Measurements from ENCODE around the gene CTXN1.

The CTXN1 gene

DNA sequence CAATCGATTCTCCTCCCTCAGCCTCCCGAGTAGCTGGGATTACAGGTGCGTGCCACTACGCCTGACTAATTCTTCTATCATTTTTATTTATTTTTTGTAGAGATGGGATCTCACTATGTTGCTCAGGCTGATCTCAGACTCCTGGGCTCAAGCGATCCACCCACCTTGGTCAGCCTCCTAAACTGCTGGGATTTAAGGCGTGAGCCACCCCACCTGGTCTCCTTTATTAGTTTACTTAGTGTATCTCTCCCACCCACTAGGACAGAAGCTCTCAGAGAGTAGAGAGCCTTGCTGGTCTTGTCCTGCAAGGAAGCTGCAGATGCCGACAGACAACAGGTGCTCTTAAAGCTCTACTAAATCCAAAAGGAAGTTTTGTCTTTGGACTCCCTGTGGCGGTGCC, 40.1 kb downstream of the CTXN1 start:
- Histone ChIP-seq H3K36me3 (ENCODE audit: insufficient read depth, low read length) (no peaks in the 10 kb centered on the region), H3K9me2 (replicated peaks; ENCODE audit: low read depth, low read length) (no peaks in the 10 kb centered on the region), H3K27me3 (ENCODE audit: insufficient read depth, low read length, poor library complexity, severe bottlenecking) (no peaks in the 10 kb centered on the region), H3K79me2 (ENCODE audit: insufficient read depth, low read length) (no peaks in the 10 kb centered on the region), H3K9me3 (ENCODE audit: insufficient read depth, low read depth, low read length) (no peaks in the 10 kb centered on the region), H3K4me2 (ENCODE audit: low read depth, low read length, poor library complexity, severe bottlenecking) (no peak overlapping the region), H4K20me1 (ENCODE audit: insufficient read depth, low read length, poor library complexity, severe bottlenecking) (no peaks in the 10 kb centered on the region), H3F3A (ENCODE audit: low read depth) (no peaks in the 10 kb centered on the region), H3K9ac (ENCODE audit: low read depth, low read length, poor library complexity, severe bottlenecking) (no peak overlapping the region), H3K4me1 (ENCODE audit: insufficient read depth, low read length, poor library complexity, severe bottlenecking) (no peaks in the 10 kb centered on the region), H2AFZ (ENCODE audit: low read length) (no peak overlapping the region), H3K4me3 (ENCODE audit: low read length, poor library complexity, severe bottlenecking) (no peak overlapping the region)
- TF ChIP-seq, protein P1, sequence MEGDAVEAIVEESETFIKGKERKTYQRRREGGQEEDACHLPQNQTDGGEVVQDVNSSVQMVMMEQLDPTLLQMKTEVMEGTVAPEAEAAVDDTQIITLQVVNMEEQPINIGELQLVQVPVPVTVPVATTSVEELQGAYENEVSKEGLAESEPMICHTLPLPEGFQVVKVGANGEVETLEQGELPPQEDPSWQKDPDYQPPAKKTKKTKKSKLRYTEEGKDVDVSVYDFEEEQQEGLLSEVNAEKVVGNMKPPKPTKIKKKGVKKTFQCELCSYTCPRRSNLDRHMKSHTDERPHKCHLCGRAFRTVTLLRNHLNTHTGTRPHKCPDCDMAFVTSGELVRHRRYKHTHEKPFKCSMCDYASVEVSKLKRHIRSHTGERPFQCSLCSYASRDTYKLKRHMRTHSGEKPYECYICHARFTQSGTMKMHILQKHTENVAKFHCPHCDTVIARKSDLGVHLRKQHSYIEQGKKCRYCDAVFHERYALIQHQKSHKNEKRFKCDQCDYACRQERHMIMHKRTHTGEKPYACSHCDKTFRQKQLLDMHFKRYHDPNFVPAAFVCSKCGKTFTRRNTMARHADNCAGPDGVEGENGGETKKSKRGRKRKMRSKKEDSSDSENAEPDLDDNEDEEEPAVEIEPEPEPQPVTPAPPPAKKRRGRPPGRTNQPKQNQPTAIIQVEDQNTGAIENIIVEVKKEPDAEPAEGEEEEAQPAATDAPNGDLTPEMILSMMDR (conservative IDR thresholded peaks at IDR 0.05; ENCODE audit: low read length) = no peak
- TF ChIP-seq EZH2phosphoT487 (IDR thresholded peaks at IDR 0.05; ENCODE audit: borderline replicate concordance) = no peak

DNA sequence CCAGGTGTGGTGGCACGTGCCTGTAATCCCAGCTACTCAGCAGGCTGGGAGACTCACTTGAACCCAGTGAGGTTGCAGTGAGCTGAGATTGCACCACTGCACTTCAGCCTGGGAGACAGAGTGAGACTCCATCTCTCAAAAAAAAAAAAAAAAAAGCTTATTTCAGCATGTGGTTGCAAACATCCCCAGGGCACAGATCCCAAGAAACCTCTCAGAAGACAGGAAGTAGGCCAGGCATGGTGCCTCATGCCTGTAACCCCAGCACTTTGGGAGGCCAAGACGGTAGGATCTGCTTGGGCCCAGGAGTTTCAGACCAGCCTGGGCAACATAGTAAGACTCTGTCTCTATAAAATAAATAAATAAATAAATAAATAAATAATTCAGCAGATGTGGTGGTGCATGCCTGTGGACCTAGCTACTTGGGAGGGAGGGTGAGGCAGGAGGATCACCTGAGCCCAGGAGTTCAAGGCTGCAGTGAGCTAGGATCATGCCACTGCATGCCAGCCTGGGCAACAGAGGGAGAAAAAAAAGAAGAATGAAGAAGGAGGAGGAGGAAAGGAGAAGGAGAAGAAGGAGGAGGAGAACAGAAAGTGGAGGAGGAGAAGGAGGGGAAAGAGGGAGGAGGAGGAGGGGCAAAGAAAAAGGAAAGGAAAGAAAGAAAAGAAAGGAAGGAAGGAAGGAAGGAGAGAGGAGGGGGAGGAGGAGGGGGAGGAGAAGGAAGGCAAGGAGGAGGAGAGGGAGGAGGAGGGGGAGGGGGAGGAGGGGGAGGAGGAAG, 42.0 kb downstream of the CTXN1 start:
- no peaks in the 10 kb centered on the region for H3K4me1 ChIP-seq (ENCODE audit: insufficient read depth, low read length, poor library complexity, severe bottlenecking)
- H3K4me3 ChIP-seq (ENCODE audit: low read length, poor library complexity, severe bottlenecking) = no peak overlapping the region
- H3K36me3 ChIP-seq (ENCODE audit: insufficient read depth, low read length) = no peaks in the 10 kb centered on the region
- H3K4me2 ChIP-seq (ENCODE audit: low read depth, low read length, poor library complexity, severe bottlenecking) = no peak overlapping the region
- H2AFZ ChIP-seq (ENCODE audit: low read length) = no peak overlapping the region
- H3K27me3 ChIP-seq (ENCODE audit: insufficient read depth, low read length, poor library complexity, severe bottlenecking) = no peaks in the 10 kb centered on the region
- TF ChIP-seq EZH2phosphoT487 (IDR thresholded peaks at IDR 0.05; ENCODE audit: borderline replicate concordance) = no peak
- TF ChIP-seq, protein P1 (conservative IDR thresholded peaks at IDR 0.05; ENCODE audit: low read length) = no peak
- no peaks in the 10 kb centered on the region for H4K20me1 ChIP-seq (ENCODE audit: insufficient read depth, low read length, poor library complexity, severe bottlenecking)
- H3K9me2 ChIP-seq (replicated peaks; ENCODE audit: low read depth, low read length) = no peaks in the 10 kb centered on the region
- H3K9me3 ChIP-seq (ENCODE audit: insufficient read depth, low read depth, low read length) = no peaks in the 10 kb centered on the region
- no peaks in the 10 kb centered on the region for H3F3A ChIP-seq (ENCODE audit: low read depth)
- no peaks in the 10 kb centered on the region for H3K79me2 ChIP-seq (ENCODE audit: insufficient read depth, low read length)
- H3K9ac ChIP-seq (ENCODE audit: low read depth, low read length, poor library complexity, severe bottlenecking) = no peak overlapping the region

DNA sequence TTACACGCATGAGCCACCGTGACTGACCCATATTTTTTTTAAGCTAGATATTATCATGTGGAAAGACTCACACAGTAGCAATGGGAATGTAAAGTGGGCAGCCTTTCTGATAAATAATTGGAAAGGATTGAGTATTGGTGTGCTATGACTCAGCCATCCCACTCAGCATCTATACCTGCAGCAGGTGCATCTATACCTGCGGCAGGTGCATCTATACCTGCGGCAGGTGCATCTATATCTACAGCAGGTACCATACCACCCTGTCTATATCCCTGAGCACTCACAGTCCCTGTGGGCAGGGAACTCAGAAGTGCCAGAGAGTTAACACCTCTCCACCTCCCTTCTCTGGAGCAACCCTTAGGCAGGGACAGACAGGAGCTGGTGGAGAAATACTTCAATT, 42.8 kb downstream of the CTXN1 start:
- H3K4me1 ChIP-seq (ENCODE audit: insufficient read depth, low read length, poor library complexity, severe bottlenecking) = no peaks in the 10 kb centered on the region
- no peak overlapping the region for H3K4me2 ChIP-seq (ENCODE audit: low read depth, low read length, poor library complexity, severe bottlenecking)
- H3K79me2 ChIP-seq (ENCODE audit: insufficient read depth, low read length) = no peaks in the 10 kb centered on the region
- H3F3A ChIP-seq (ENCODE audit: low read depth) = no peaks in the 10 kb centered on the region
- H3K9me3 ChIP-seq (ENCODE audit: insufficient read depth, low read depth, low read length) = no peaks in the 10 kb centered on the region
- H2AFZ ChIP-seq (ENCODE audit: low read length) = no peak overlapping the region
- no peaks in the 10 kb centered on the region for H3K27me3 ChIP-seq (ENCODE audit: insufficient read depth, low read length, poor library complexity, severe bottlenecking)
- no peak overlapping the region for H3K4me3 ChIP-seq (ENCODE audit: low read length, poor library complexity, severe bottlenecking)
- no peaks in the 10 kb centered on the region for H3K36me3 ChIP-seq (ENCODE audit: insufficient read depth, low read length)
- no peak overlapping the region for H3K9ac ChIP-seq (ENCODE audit: low read depth, low read length, poor library complexity, severe bottlenecking)
- TF ChIP-seq, protein P1 (conservative IDR thresholded peaks at IDR 0.05; ENCODE audit: low read length) = no peak
- TF ChIP-seq EZH2phosphoT487 (IDR thresholded peaks at IDR 0.05; ENCODE audit: borderline replicate concordance) = no peak
- no peaks in the 10 kb centered on the region for H3K9me2 ChIP-seq (replicated peaks; ENCODE audit: low read depth, low read length)
- no peaks in the 10 kb centered on the region for H4K20me1 ChIP-seq (ENCODE audit: insufficient read depth, low read length, poor library complexity, severe bottlenecking)

Data from Loucy (cell line).